HepG2 (cell line): Measurements from ENCODE around the gene LTB4R. TPM values are rescaled to one million over a fixed set of nuclear protein-coding genes. Genes with fewer than 3 reads are reported as not detected.

Source experiments
- KAT2B ChIP-seq: fragments of 150-350 bp; IDR thresholded peaks from 2 replicates; pipeline ENCODE4 v1.6.1; 2014; ENCODE audit warnings: low read depth, low read length, borderline replicate concordance
- MLX ChIP-seq: IDR thresholded peaks from 2 replicates; pipeline ENCODE4 v1.6.1; 2016
- MTERF4 ChIP-seq: sonication (generic); formaldehyde crosslinking; IDR thresholded peaks from 2 replicates; pipeline ENCODE4 v1.8.0; 2023; ENCODE audit warnings: mild to moderate bottlenecking, missing genetic modification reagents
- NKX3-1 ChIP-seq: sonication (generic); formaldehyde crosslinking; IDR thresholded peaks from 2 replicates; pipeline ENCODE4 v1.5.0; 2020; ENCODE audit warnings: missing genetic modification reagents
- SALL2 ChIP-seq: sonication (generic); formaldehyde crosslinking; IDR thresholded peaks from 2 replicates; pipeline ENCODE4 v1.8.1; 2023; ENCODE audit warnings: mild to moderate bottlenecking, missing genetic modification reagents, inconsistent platforms
- SIN3A ChIP-seq: IDR thresholded peaks from 2 replicates; pipeline ENCODE4 v1.6.1; 2011; ENCODE audit warnings: low read depth, mild to moderate bottlenecking, control low read depth, low read length, borderline replicate concordance
- ZNF407 ChIP-seq: sonication (generic); formaldehyde crosslinking; IDR thresholded peaks from one replicate; pipeline ENCODE4 v1.5.1; 2020; ENCODE audit warnings: mild to moderate bottlenecking, missing genetic modification reagents; ENCODE audit errors: not compliant biosample characterization
- ZNF557 ChIP-seq: sonication (generic); formaldehyde crosslinking; IDR thresholded peaks from 2 replicates; pipeline ENCODE4 v1.4.0; 2020; ENCODE audit warnings: missing genetic modification reagents
- ZNF572 ChIP-seq: sonication (generic); formaldehyde crosslinking; IDR thresholded peaks from 2 replicates; pipeline ENCODE4 v1.5.1; 2020; ENCODE audit warnings: mild to moderate bottlenecking, missing genetic modification reagents
- ZNF597 ChIP-seq: sonication (generic); formaldehyde crosslinking; IDR thresholded peaks from 2 replicates; pipeline ENCODE4 v1.5.0; 2020; ENCODE audit warnings: missing genetic modification reagents
- ZNF619 ChIP-seq: sonication (generic); formaldehyde crosslinking; IDR thresholded peaks from 2 replicates; pipeline ENCODE4 v1.4.0; 2020; ENCODE audit warnings: mild to moderate bottlenecking, missing genetic modification reagents
- polyA plus RNA-seq, 8 experiments: library from polyadenylated mRNA; depleted of rRNA in 3 of 8; stranded (reverse) in 7 of 8; unstranded in 1 of 8; fragments of >200 nt; fragmentation: Illumina TruSeq in 4 of 8; extraction: Trizol in 4 of 8; gene quantifications; 2 replicates each; pipeline versions ENCODE4 v1.2.1 to v1.2.3, GENCODE V29; 2011 to 2016; ENCODE audit warnings: low read depth in 4 of 8, missing spikeins in 1 of 8, mixed read lengths in 1 of 8; ENCODE audit not compliant: insufficient read depth in 1 of 8
- total RNA-seq, 5 experiments: library from RNA; depleted of rRNA; stranded (reverse); fragments of >200 nt; fragmentation: Illumina TruSeq; extraction: Trizol; gene quantifications; 2 replicates each; pipeline ENCODE4 v1.2.3, GENCODE V29; 2016; ENCODE audit warnings: low read depth in 1 of 5

Gene LTB4R
- total and polyA plus RNA-seq, 2 of the 13 experiments (the other 11 are each of a cell fraction or from before 2014, with no cell fraction given) = 3.2 to 8.2 TPM

- TF ChIP-seq ZNF407 (no peak), MTERF4 (CRISPR knock-in tag) (0 out of 2 replicates have a peak, but pooled peaks have one; percentile 20), MLX (no peak), ZNF572 (CRISPR knock-in tag) (peak; percentile 16; the same call in 1 of the 2 replicates), SIN3A (peak; percentile 27; the same call in 1 of the 2 replicates), SALL2 (CRISPR knock-in tag) (no peak), NKX3-1 (CRISPR knock-in tag) (no peak), KAT2B (no peak), ZNF619 (CRISPR knock-in tag) (0 out of 2 replicates have a peak, but pooled peaks have one; percentile 48), ZNF597 (no peak), ZNF557 (CRISPR knock-in tag) (no peak)
Observed at GRCh38 chr14:24300326-24300980, 10.8 kb upstream of the LTB4R start (continued).
